Esophagus muscularis mucosa (tissue), 3 donors: ENCODE data around the gene PUM2.

Experiments
- POLR2AphosphoS5 ChIP-seq, 2 donors: sonication (generic); formaldehyde crosslinking; IDR thresholded peaks; one replicate each; pipeline ENCODE4 v1.6.1; 2017; ENCODE audit warnings: antibody characterized with exemption in 2 of 2
- TF ChIP-seq, protein P1 (sequence below), 3 experiments: fragments of 200-600 bp in 2 of 3; fragments of 450-650 bp in 1 of 3; sonication (generic) in 2 of 3; IDR thresholded peaks; one replicate each; pipeline ENCODE4 v1.5.1; 2017 to 2019; ENCODE audit warnings: antibody characterized with exemption in 3 of 3, mild to moderate bottlenecking in 2 of 3, moderate library complexity in 1 of 3

DNA sequence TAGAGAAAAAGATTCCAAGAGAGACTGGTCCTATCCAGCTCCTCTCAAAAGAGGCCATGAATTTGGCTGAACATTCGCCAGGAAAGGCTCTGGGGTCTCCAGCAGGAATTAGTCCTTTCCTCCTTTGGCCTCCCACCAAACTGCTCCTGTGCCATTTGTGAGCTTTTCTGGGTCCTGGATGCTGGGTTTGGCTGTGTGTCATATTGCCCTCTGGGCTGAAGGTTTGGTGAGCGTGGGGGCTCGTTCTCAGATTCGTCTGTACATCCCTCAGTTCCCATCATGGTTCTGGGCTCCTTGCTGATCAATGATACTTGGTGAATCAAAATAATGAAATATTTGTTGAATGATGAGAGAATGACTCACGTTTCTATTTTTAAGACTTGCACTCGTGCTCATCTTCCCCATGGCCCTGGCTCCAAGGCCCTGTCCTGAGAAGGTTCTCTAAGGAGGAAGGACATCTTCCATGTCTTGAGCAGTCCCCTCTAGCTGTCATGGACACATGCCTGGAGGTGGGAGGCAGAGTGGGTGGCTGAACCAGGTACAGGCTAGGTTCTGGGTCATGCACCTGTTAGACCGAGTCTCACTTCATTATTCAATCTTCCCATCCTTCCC, 48.4 kb upstream of the PUM2 start:
- TF ChIP-seq, protein P1, sequence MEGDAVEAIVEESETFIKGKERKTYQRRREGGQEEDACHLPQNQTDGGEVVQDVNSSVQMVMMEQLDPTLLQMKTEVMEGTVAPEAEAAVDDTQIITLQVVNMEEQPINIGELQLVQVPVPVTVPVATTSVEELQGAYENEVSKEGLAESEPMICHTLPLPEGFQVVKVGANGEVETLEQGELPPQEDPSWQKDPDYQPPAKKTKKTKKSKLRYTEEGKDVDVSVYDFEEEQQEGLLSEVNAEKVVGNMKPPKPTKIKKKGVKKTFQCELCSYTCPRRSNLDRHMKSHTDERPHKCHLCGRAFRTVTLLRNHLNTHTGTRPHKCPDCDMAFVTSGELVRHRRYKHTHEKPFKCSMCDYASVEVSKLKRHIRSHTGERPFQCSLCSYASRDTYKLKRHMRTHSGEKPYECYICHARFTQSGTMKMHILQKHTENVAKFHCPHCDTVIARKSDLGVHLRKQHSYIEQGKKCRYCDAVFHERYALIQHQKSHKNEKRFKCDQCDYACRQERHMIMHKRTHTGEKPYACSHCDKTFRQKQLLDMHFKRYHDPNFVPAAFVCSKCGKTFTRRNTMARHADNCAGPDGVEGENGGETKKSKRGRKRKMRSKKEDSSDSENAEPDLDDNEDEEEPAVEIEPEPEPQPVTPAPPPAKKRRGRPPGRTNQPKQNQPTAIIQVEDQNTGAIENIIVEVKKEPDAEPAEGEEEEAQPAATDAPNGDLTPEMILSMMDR (IDR thresholded peaks at IDR 0.05) = no peak
- TF ChIP-seq POLR2AphosphoS5 (IDR thresholded peaks at IDR 0.05) = no peak
